MG63 (cell line): Measurements from ENCODE around the gene LST1. TPM values are rescaled to one million over a fixed set of nuclear protein-coding genes. Genes with fewer than 3 reads are reported as not detected.
"Not testable (repeated sequence)": the region's sequence is repeated elsewhere in the genome, so short reads cannot be mapped to it uniquely, and the experiment has no call there.

Experiments
- DNase-seq: peaks from one replicate; pipeline ENCODE4 v3.0.0-alpha.2; 2020
- H3K27me3 ChIP-seq: fragments of 250-450 bp; sonication (Bioruptor Pico); 2 replicates; pipeline ENCODE4 v1.5.1; 2020; ENCODE audit warnings: mild to moderate bottlenecking, moderate library complexity
- H3K36me3 ChIP-seq: fragments of 250-450 bp; sonication (Bioruptor Pico); 2 replicates; pipeline ENCODE4 v1.5.1; 2020; ENCODE audit warnings: mild to moderate bottlenecking, moderate library complexity
- H3K4me3 ChIP-seq: fragments of 250-450 bp; sonication (Bioruptor Pico); 2 replicates; pipeline ENCODE4 v1.5.1; 2020; ENCODE audit warnings: mild to moderate bottlenecking, moderate library complexity
- H3K9me3 ChIP-seq: fragments of 250-450 bp; sonication (Bioruptor Pico); 2 replicates; pipeline ENCODE4 v1.5.1; 2020; ENCODE audit warnings: mild to moderate bottlenecking, moderate library complexity
- total RNA-seq: library from RNA; depleted of rRNA; stranded (reverse); fragments of >200 nt; shearing (Covaris generic); gene quantifications from 2 replicates; pipeline ENCODE4 v1.2.3, GENCODE V29; 2014; ENCODE audit warnings: low replicate concordance

The LST1 gene
- total RNA-seq, 1 experiment from 2014 or later = not detected

DNA sequence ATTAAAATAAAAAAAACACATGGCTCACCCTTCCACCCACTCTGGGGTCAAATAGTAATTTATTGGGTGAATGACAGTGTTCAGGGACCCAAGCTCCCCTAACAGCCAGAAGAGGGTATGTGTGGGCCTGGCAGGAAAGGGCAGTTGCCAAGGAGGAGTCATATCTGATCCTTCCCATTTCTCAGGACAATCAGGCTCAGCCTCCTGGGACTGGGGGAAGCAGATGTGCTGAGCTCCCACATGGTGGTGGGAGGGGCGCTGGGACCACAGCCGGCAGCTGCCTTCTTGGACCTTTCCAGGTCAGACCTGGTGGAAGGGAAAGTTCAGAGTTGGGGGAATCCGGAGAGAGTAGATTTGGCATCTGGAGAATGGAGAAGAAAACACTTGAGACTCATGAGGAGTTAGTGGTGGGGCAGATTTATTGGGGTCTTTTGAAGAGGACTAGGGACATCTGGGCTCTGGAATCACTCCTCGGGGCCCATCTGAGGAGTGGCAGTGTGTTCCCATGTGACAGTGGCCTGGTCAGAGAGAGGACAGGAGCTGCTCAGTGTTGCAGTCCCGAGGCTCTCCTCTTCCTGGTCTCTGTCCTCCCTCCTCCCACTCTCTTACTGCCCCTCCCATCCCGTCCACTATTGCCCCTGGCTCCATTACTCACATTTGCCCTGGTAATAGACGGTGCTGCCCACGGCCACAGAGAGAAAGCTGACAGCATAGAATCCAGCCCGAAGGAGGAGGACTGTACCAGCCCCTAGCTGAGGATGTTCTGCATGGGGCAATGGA lies 3.0 kb downstream of the LST1 start:
- Histone ChIP-seq H3K36me3 (no peaks in the 10 kb centered on the region), H3K9me3 (no peaks in the 10 kb centered on the region), H3K4me3 (no peak overlapping the region), H3K27me3 (no peaks in the 10 kb centered on the region)
- no peak for DNase-seq

GRCh38 chr6:31590691-31591090 lies 4.6 kb downstream of the LST1 start:
- not testable (repeated sequence) for H3K27me3 ChIP-seq, H3K4me3 ChIP-seq, DNase-seq, H3K9me3 ChIP-seq, H3K36me3 ChIP-seq

DNA sequence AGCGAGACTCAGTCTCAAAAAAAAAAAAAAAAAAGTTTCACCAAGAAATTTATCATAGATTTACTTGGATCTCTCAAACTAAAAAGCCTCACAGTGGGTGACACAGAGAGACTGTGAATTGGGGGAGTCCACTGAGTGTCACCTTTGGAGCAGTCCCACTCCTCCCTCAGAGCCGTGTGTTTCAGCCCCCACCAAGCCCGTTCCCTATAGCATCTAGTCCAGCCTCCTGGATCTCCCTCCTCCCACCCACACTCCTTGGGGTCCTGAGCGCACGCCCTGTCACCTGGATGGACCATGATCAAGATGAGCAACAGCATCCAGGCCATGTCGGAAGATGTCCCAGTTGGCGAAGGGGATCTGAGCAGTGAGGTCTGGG lies 6.3 kb downstream of the LST1 start:
- no peak for DNase-seq
- Histone ChIP-seq H3K9me3 (no peaks in the 10 kb centered on the region), H3K36me3 (no peaks in the 10 kb centered on the region), H3K27me3 (no peaks in the 10 kb centered on the region), H3K4me3 (no peak overlapping the region)

GRCh38 chr6:31597006-31597405 lies 10.9 kb downstream of the LST1 start:
- Histone ChIP-seq H3K36me3 (no peaks in the 10 kb centered on the region), H3K27me3 (no peaks in the 10 kb centered on the region), H3K4me3 (no peak overlapping the region), H3K9me3 (no peaks in the 10 kb centered on the region)
- DNase-seq = no peak

- Histone ChIP-seq H3K27me3 (no peaks in the 10 kb centered on the region), H3K4me3 (no peak overlapping the region), H3K9me3 (no peaks in the 10 kb centered on the region), H3K36me3 (no peaks in the 10 kb centered on the region)
- DNase-seq = no peak
These were observed 21.2 kb downstream of the LST1 start for GRCh38 chr6:31607317-31607716.

DNA sequence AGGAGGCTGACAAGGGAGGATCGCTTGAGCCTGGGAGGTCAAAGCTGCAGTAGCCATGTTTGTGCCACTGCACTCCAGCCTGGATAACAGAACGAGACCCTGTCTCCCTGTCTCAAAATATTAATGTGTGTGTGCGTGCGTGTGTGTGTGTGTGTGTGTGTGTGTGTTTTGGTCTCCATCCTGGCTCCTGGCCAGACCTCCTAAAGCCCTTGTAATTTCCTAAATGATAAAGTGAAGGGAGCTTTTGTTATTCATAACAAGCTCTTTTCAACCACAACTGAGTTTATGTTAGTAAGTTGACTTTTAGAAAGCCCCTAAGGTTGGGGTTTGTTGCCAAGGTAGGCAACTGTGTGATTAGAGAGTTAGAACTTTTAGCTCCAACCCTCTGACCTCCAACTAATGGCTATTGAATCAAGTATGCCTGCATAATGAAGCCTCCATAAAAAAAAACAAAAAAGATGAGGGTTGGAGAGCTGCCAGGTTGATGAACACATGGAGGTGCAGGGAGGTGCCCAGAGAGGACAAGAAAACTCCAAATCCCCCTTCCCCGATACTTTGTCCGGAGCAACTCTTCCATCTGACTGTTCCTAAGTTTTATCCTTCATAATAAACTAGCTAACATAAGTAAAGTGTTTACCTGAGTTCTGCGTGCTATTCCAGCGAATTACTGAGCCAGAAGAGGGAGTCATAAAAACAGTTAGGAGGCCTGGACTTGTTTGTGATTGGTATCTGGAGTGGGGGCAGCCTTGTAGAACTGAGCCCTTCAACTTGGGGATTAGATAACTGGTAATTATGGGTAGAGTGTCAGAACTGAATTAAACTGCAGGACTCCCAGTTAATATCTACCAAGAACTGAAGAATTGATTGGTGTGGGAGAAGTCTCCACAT lies 23.7 kb downstream of the LST1 start:
- no peaks in the 10 kb centered on the region for H3K27me3 ChIP-seq
- no peaks in the 10 kb centered on the region for H3K36me3 ChIP-seq
- no peak for DNase-seq
- H3K9me3 ChIP-seq = no peaks in the 10 kb centered on the region
- no peak overlapping the region for H3K4me3 ChIP-seq

DNA sequence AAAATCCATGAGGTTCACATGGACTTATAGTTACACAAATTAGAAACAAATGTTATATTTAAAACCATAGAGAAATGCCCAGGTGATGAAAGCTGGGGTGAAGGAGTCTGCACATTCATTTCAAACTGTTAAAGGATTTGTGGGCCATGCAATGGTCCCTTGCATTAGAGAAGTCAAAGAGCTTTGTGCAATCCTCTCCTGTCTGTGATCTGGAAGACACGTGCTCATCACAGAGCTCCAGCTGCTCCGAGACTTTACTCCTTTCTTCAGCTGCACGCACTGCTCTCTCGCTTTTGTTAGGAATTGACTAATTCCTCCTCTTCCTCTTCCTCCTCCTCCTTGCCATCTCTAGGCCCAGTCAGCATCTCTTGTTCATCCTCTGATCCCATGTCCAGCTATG lies 24.9 kb downstream of the LST1 start:
- Histone ChIP-seq H3K27me3 (no peaks in the 10 kb centered on the region), H3K9me3 (no peaks in the 10 kb centered on the region), H3K4me3 (no peak overlapping the region), H3K36me3 (no peaks in the 10 kb centered on the region)
- DNase-seq = no peak

DNA sequence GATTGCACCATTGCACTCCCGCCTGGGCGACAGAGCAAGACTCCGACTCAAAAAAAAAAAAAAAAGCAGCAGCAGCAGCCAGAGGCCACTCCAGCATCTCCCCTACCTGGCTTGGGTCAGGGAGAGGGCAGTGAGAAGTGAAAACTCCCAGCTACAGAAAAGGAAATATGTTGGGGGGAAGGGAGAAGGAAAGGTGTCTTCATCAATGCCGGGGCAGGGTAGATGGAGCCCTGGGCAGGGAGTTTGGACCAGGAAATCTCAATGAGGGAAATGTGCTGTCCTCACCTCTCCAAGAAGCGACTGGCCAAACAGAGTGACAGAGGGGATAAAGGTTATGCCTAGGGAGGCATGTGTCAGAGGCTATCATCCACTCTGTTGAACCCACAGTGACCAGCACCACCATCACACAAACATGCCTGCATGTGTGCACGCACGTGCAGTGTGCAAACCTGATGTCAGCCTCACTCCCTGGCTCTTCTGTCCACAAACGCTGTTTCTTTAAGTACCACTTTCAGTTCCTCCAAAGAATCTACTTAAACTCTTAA lies 28.1 kb downstream of the LST1 start:
- H3K4me3 ChIP-seq = no peak overlapping the region
- DNase-seq = no peak
- no peaks in the 10 kb centered on the region for H3K27me3 ChIP-seq
- H3K36me3 ChIP-seq = no peaks in the 10 kb centered on the region
- no peaks in the 10 kb centered on the region for H3K9me3 ChIP-seq

GRCh38 chr6:31614684-31615578 lies 28.9 kb downstream of the LST1 start, which contains the start of gene AIF1:
Gene AIF1, plus strand, starts transcription at chr6:31615234. Its CDS starts 96 bp downstream, at chr6:31615330.
- Histone ChIP-seq H3K36me3 (no peaks in the 10 kb centered on the region), H3K9me3 (no peaks in the 10 kb centered on the region), H3K27me3 (no peaks in the 10 kb centered on the region), H3K4me3 (no peak within 1 kb of the TSS)
- no peak for DNase-seq

DNA sequence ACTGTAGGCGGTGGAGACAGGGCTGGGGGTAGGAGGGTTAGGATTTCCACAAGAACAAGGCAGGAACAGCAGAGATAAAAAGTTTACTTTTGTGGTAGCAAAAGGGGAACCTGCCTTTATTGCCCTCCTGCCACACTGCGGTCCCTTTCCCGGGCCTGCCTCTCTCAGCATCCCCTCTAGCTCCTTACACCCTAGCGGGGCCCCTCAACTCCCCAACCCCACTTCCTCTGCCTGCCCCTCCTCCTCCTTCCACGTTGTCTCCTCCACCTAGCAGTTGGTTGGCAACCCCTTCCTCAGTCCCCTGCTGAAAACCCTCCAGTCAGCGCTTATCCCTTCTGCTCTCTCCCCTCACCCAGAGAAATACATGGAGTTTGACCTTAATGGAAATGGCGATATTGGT lies 29.7 kb downstream of the LST1 start:
- H3K27me3 ChIP-seq = no peaks in the 10 kb centered on the region
- H3K36me3 ChIP-seq = no peaks in the 10 kb centered on the region
- no peak overlapping the region for H3K4me3 ChIP-seq
- DNase-seq = no peak
- H3K9me3 ChIP-seq = no peaks in the 10 kb centered on the region

- no peak overlapping the region for H3K4me3 ChIP-seq
- no peaks in the 10 kb centered on the region for H3K9me3 ChIP-seq
- peaks cover 9% of the 10 kb centered on the region for H3K36me3 ChIP-seq
- H3K27me3 ChIP-seq = no peaks in the 10 kb centered on the region
- DNase-seq = no peak
These were observed 30.9 kb downstream of the LST1 start for GRCh38 chr6:31617010-31617409.

DNA sequence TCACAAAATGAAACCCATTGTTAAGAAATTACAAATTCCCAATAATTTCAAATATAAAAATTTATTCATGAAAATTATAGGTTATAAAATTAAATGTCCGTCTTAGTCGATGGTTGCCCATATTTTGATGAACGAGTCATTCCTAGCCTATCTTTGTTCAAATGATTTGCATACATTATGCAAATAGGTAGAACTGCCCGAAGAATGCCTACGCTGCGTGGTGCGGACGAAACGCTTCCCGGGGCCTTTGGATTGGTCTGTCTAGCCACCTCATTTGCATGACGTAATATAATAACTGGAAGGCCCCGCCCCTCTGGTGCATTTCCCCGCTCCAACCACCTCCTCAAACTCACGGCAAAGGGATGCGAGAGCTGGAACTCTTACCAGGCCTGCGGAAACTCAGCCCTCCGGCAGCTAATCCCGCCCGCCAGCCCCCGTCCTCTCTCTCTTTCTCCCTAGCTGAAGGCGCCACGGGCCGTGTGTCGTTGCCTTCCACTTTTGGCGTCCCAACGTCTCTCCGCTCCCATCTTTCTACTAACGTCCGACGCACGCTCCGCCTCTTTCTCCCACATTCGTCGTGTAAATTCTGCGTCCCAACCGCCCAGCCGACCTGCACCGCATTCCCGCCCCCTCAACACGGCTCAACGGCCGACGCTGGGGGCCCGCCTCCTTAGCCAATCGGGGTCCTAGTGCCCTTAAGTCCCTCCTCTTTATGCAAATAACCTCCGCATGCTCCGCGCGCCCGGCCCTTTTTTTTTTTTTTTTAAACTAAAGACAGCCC lies 33.9 kb downstream of the LST1 start:
- Histone ChIP-seq H3K36me3 (peaks cover 35% of the 10 kb centered on the region), H3K9me3 (no peaks in the 10 kb centered on the region), H3K4me3 (peak overlapping the region; percentile 85), H3K27me3 (no peaks in the 10 kb centered on the region)
- peak; percentile 96 for DNase-seq

GRCh38 chr6:31620586-31621319 lies 34.7 kb downstream of the LST1 start, which contains the start of gene PRRC2A:
Gene PRRC2A, plus strand, starts transcription at chr6:31620715. Its CDS starts 2,075 bp downstream, at chr6:31622790.
- Histone ChIP-seq H3K4me3 (peak within 1 kb of the TSS; percentile 85), H3K9me3 (no peaks in the 10 kb centered on the region), H3K27me3 (no peaks in the 10 kb centered on the region), H3K36me3 (peaks cover 43% of the 10 kb centered on the region)
- peak; percentile 69 for DNase-seq

GRCh38 chr6:31621320-31621939 lies 35.4 kb downstream of the LST1 start:
- peaks cover 47% of the 10 kb centered on the region for H3K36me3 ChIP-seq
- H3K4me3 ChIP-seq = peak overlapping the region; percentile 85

DNA sequence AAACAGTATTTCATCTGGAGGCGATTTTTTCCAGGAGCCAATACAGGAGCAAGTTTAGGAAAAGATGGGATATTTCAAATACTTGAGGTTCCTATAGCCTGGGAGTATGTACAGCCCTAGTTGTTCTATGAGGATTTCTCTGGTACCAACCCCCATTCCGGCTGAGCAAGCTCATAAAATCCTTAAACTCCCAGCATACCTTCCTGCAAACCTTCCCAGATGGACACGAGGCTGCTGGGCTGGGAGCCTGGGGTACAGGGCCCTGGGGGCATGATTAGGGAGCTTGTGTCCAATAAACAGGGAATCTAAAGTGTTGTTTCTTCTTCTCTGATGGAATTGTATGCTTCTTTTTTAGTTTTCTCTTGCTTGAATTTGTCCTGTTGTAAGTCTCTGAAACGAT lies 35.9 kb downstream of the LST1 start:
- Histone ChIP-seq H3K36me3 (peaks cover 53% of the 10 kb centered on the region), H3K9me3 (no peaks in the 10 kb centered on the region), H3K27me3 (no peaks in the 10 kb centered on the region), H3K4me3 (peak overlapping the region; percentile 85)
- DNase-seq = no peak

More at GRCh38 chr6:31621320-31621939, 35.4 kb downstream of the LST1 start:
- H3K9me3 ChIP-seq = no peaks in the 10 kb centered on the region
- H3K27me3 ChIP-seq = no peaks in the 10 kb centered on the region
- no peak for DNase-seq
